HG03565 (cell line): ENCODE measurements around the gene MYO1D.

Experiments
- ATAC-seq: cut with Tn5 transposase; IDR thresholded peaks from one replicate; pipeline ENCODE4 v1.9.1; 2021; ENCODE audit warnings: mild to moderate bottlenecking, moderate library complexity; ENCODE audit not compliant: unreplicated experiment

The MYO1D gene

DNA sequence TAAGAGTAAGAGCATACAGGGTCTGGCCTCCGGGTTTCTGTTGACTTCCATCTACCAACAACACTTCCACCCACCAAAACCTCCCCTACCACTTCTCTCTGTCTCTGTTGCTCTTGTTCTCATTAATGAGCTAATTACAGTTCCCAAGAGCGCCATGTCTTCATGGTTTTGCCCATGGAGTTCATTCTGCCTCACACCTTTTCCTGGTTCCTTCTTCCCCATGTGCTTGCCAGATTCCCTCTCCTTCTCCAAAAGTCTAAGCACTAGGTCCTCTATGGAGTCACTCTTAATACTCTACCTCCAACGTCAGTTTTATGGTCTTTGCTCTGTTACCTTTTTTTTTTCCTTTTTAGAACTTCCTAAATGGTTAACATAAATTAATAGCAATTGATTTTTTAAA is 92.8 kb downstream of the MYO1D start:
- no peak for ATAC-seq

GRCh38 chr17:32783602-32784001 is 93.3 kb downstream of the MYO1D start:
- ATAC-seq: no peak

- ATAC-seq: no peak
These were observed 96.2 kb downstream of the MYO1D start for GRCh38 chr17:32780721-32781120.

- ATAC-seq: no peak
These were observed 99.0 kb downstream of the MYO1D start for GRCh38 chr17:32777922-32778321.

DNA sequence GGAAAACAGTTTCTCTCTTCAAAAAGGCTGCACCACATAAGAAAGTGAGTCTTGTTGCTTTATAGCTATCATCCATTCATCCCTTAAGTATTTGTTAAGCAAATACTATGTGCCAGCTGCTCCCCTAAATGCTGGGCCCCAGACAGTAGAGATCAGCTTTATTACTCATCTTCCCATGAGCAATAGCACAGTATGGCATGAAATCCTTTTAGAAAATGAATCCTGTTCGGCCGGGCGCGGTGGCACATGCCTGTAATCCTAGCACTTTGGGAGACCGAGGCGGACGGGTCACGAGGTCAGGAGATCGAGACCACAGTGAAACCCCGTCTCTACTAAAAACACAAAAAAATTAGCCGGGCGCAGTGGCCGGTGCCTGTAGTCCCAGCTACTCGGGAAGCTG is 99.5 kb downstream of the MYO1D start:
- ATAC-seq: no peak

DNA sequence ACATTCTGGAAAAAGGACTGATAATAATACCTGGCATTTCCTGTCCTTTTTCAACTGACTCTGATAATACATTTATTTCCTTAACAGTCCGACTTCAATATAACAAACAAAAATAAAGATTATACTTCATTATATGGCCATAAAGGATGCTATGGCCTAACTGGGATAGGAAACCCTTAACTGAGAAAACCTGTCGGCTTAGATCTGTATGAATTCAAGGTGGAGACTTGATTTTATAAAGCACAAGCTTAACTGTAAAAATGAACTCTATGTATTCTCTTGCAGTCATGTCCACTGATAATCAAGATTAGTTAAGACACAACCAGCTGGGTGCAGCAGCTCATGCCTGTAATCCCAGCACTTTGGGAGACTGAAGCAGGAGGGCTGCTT is 102.2 kb downstream of the MYO1D start:
- ATAC-seq: no peak

- no peak for ATAC-seq
These were observed 102.8 kb downstream of the MYO1D start for GRCh38 chr17:32773856-32774694.

DNA sequence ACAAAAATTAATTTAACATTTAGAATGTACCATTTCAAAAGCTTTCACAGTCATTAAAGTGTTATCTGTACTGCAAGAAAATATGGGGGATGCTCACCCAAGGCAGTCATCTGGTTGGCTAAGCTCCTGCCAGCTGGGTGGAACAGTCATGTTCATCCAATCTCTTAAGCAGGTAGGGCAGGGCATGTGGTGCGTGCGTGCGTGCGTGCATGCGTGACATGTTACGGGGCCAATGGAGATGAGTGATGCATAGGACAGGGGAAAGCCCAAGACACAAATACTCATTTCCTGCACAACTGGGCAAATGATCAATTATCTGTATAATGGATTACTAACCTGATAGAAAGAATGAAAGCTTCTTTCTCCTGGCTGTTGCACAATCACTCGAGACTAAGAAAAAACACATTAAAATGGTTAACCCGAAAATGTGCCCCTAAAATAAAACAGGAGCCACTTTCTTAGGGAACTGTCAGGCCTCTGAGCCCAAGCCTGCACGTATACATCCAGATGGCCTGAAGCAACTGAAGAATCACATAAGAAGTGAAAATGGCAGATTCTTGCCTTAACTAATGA is 104.4 kb downstream of the MYO1D start:
- no peak for ATAC-seq

GRCh38 chr17:32771396-32771795 is 105.5 kb downstream of the MYO1D start:
- ATAC-seq: no peak

DNA sequence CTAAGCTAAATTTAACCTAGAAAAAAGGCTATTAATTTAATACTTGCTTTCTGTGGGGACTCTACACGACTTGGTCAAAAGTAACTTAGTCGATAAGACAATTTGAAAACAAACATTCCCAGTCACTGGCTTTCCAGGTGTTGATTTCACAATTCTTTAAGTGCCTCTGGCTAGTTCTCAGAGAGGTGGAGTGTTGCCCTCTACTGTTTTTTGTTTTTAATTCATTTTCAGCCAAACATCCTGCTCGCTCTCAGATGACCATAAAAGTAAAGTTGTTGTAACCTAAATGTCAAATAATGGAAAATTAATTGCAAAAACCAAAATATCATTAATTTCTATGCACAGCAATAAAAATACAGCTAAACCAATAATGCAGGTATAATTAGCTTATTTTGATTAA is 107.1 kb downstream of the MYO1D start:
- no peak for ATAC-seq

- ATAC-seq: no peak
These were observed 113.0 kb downstream of the MYO1D start for GRCh38 chr17:32763855-32764439.

DNA sequence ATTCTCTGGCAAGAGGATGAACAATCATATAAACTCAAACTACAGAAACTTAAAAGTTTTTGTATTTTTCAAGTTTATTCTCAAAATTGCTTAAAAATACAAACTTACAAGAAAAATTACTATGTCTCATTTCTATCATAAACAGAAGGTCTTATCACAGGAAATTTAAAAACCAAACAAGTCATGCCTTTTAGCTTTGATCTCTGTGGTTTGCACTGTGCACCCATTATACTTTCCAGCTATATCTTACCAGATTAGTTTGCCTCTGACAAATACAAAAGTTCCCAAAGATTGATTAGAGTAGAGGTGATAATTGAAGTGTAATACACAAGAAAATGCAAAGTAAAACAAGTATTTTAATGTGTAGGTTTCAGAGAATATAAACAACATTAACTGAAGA is 117.4 kb downstream of the MYO1D start:
- no peak for ATAC-seq

DNA sequence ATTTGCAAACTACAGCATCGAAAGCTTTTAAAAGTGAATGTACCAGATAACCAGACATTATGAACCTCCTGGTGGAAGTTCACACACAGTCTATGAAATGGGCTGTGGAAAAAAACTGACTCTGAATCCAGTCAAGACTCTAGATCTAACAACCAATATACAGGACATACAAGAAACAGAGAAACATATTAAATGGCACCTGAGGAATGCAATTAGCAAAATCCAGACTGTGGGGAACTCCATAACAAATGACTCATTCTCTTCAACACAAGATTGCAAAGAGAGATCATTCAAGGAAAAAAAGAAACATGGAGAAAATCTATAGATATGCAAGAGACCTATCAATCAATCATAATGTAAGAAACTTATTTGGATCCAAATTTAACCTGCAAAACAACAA is 119.0 kb downstream of the MYO1D start:
- no peak for ATAC-seq

- no peak for ATAC-seq
These were observed 120.2 kb downstream of the MYO1D start for GRCh38 chr17:32756696-32757095.

- ATAC-seq: no peak
These were observed 121.7 kb downstream of the MYO1D start for GRCh38 chr17:32755045-32755805.

DNA sequence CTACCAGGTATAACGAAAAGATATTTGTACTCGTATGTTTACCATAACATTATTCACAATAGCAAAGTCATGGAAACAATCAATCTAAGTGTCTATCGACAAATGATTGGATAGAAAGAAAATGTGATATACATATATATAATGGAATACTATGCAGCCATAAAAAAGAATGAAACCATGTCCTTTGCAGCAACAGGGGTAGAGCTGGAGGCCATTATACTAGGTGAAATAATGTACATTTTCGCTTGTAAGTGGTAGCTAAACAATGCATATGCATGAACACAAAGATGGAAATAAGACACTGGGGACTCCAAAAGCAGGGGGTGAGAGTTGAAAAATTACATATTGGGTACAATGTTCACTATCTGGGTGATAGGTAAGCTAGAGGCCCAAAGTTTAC is 124.0 kb downstream of the MYO1D start:
- ATAC-seq: no peak

DNA sequence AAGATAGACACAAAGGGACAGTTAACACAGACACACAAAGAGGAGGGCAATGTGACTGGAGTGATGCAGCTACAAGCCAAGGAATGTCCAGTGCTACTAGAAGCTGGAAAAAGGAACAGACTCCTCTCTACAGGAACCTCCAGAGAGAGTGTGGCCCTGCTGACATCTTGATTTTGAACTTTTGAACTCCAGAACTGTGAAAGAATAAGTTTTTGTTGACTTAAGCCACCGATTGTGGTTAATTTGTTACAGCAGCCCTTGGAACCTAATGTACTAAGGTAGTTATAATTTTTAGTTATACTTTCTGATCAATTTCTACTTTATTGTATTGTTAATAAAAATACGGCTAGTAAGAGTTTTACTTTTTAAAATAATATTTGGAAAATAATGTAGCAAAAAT is 129.1 kb downstream of the MYO1D start:
- no peak for ATAC-seq

DNA sequence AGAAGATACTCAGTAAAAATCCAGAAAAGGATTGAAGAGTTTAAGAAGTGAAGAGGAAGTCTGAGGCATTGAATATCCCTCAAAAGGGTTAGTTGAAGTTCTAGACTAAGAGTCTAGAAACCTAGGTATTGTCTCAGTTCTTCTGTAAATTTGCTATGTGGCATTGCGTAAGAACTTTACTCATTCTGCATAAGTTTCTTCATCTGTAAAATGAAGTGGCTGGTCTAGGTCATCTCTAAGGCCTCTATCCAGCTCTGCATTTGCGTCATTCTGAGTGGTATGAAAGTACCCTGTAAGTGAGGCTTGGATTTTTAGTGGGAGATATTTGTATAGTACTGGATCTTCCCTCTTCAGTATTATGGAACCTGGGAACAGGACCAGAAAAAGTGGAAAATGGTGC is 130.2 kb downstream of the MYO1D start:
- no peak for ATAC-seq

- no peak for ATAC-seq
These were observed 130.6 kb downstream of the MYO1D start for GRCh38 chr17:32746280-32746679.

- ATAC-seq: no peak
These were observed 134.0 kb downstream of the MYO1D start for GRCh38 chr17:32742681-32743538.

- ATAC-seq: no peak
These were observed 135.5 kb downstream of the MYO1D start for GRCh38 chr17:32741381-32741780.
